OCI-LY1 (cell line): Measurements from ENCODE around the gene CLEC10A.
"Not testable (repeated sequence)": the region's sequence is repeated elsewhere in the genome, so short reads cannot be mapped to it uniquely, and the experiment has no call there.

ENCODE experiments used
- H2AFZ ChIP-seq: fragments of 200-600 bp; sonication (generic), shearing (Covaris generic); 2 replicates; pipeline ENCODE4 v1.6.0; 2014; ENCODE audit warnings: antibody characterized with exemption, mild to moderate bottlenecking, low read length
- H3F3A ChIP-seq: fragments of 200-600 bp; sonication (generic), shearing (Covaris generic); 2 replicates; pipeline ENCODE4 v1.6.0; 2014; ENCODE audit warnings: mild to moderate bottlenecking, antibody characterized with exemption, low read length, moderate library complexity; ENCODE audit not compliant: insufficient read depth
- H3K27ac ChIP-seq: fragments of 200-600 bp; sonication (generic); 2 replicates; pipeline ENCODE4 v1.5.1; 2014; ENCODE audit warnings: low read length, mixed run types, mild to moderate bottlenecking, low read depth; ENCODE audit not compliant: poor library complexity, severe bottlenecking
- H3K27me3 ChIP-seq: fragments of 200-600 bp; sonication (generic); 2 replicates; pipeline ENCODE4 v1.6.0; 2014; ENCODE audit warnings: antibody characterized with exemption, mild to moderate bottlenecking, low read length, moderate library complexity; ENCODE audit not compliant: insufficient read depth
- H3K36me3 ChIP-seq: fragments of 200-600 bp; sonication (generic); 2 replicates; pipeline ENCODE4 v1.6.1; 2014; ENCODE audit warnings: mild to moderate bottlenecking, antibody characterized with exemption, low read length, moderate library complexity, mixed read lengths; ENCODE audit not compliant: insufficient read depth
- H3K4me1 ChIP-seq: fragments of 200-600 bp; sonication (generic); 2 replicates; pipeline ENCODE4 v1.5.1; 2014; ENCODE audit warnings: mild to moderate bottlenecking, low read length, moderate library complexity; ENCODE audit not compliant: insufficient read depth, severe bottlenecking
- H3K4me2 ChIP-seq: fragments of 200-600 bp; sonication (generic), shearing (Covaris generic); 2 replicates; pipeline ENCODE4 v1.6.1; 2014; ENCODE audit warnings: low read length
- H3K4me3 ChIP-seq: fragments of 200-600 bp; sonication (generic); 2 replicates; pipeline ENCODE4 v1.5.1; 2014; ENCODE audit warnings: low read length, low read depth, mild to moderate bottlenecking, mixed read lengths; ENCODE audit not compliant: poor library complexity, severe bottlenecking
- H3K79me2 ChIP-seq: fragments of 200-600 bp; shearing (Covaris generic); 2 replicates; pipeline ENCODE4 v1.6.1; 2016; ENCODE audit warnings: mixed run types, low read length, mixed read lengths; ENCODE audit not compliant: insufficient read depth
- H3K9ac ChIP-seq: fragments of 200-600 bp; sonication (generic), shearing (Covaris generic); 2 replicates; pipeline ENCODE4 v1.6.1; 2014; ENCODE audit warnings: mild to moderate bottlenecking, low read length, mixed read lengths
- H3K9me2 ChIP-seq: fragments of 200-600 bp; sonication (generic), shearing (Covaris generic); 2 replicates; pipeline ENCODE4 v1.6.1; 2014; ENCODE audit warnings: low read depth, mild to moderate bottlenecking, low read length, mixed read lengths
- H3K9me3 ChIP-seq: fragments of 200-600 bp; shearing (Covaris generic); 2 replicates; pipeline ENCODE4 v1.6.1; 2014; ENCODE audit warnings: low read length, mixed read lengths
- H4K20me1 ChIP-seq: fragments of 200-600 bp; sonication (generic), shearing (Covaris generic); 2 replicates; pipeline ENCODE4 v1.6.0; 2016; ENCODE audit warnings: mild to moderate bottlenecking, low read length; ENCODE audit not compliant: insufficient read depth
- EZH2 ChIP-seq: fragments of 200-600 bp; sonication (generic), shearing (Covaris generic); IDR thresholded peaks from 2 replicates; pipeline ENCODE4 v1.8.0; 2017; ENCODE audit warnings: borderline replicate concordance, mixed run types, mild to moderate bottlenecking, antibody characterized with exemption, low read length, moderate library complexity, mixed read lengths
- TF ChIP-seq, protein P1 (sequence below): fragments of 200-600 bp; sonication (generic), shearing (Covaris generic); IDR thresholded peaks from 2 replicates; pipeline ENCODE4 v1.5.1; 2017; ENCODE audit warnings: mild to moderate bottlenecking, antibody characterized with exemption, low read length, moderate library complexity, mixed read lengths

CLEC10A gene

DNA sequence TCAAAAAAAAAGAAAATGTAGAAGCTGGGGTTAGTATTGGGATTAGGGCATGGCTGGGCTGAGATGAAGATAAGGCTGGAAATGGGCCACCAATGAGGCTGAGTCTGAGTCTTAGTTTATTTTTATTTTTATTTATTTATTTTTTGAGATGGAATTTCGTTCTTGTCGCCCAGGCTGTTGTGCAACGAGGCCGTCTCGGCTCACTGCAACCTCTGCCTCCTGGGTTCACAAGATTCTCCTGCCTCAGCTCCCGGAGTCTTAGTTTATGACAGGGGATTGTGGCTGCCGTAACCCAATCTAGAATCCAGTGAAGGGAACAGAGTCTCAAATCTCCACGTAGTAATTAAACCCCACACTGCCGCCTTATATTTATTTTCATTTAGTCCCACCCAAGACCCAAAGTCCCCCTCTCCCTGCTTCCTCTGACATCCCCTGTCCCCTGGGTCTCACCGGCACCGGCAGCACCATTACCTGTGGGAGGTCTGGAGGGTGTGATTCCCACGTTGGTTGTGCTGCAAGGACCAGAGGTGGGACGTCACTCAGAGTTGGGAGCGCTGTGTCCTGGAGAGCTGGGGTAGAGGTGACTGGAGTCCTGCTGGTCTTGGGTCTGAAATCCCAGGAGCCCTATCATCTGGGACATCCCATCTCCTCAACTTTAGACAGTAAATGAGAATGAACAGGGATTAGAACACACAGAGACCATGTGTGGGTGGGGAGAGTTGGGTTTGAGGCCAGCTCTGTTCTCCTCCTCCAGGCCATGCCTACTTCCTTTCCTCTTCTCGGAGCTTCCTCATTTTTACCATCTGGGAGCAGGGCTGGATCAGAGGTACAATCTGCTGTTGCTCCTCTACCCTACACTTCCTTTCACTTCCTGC is at the start of gene CLEC10A:
TSS of gene CLEC10A (minus strand) at position 671 of the 875 bp plus-strand sequence. CDS start 1,439 bp downstream, outside the sequence.
- H3K36me3 ChIP-seq, result no peaks in the 10 kb centered on the region
- H2AFZ ChIP-seq, result no peak within 1 kb of the TSS
- no peak within 1 kb of the TSS for H3K4me2 ChIP-seq
- no peaks in the 10 kb centered on the region for H4K20me1 ChIP-seq
- H3K27me3 ChIP-seq, result peaks cover 2% of the 10 kb centered on the region; the same call in 1 of the 2 replicates
- no peak within 1 kb of the TSS for H3K9ac ChIP-seq
- H3K9me3 ChIP-seq, result no peaks in the 10 kb centered on the region
- no peaks in the 10 kb centered on the region for H3K4me1 ChIP-seq
- no peaks in the 10 kb centered on the region for H3K79me2 ChIP-seq
- no peak within 1 kb of the TSS for H3K4me3 ChIP-seq
- no peak within 1 kb of the TSS for H3K27ac ChIP-seq
- H3F3A ChIP-seq, result no peaks in the 10 kb centered on the region
- no peak for TF ChIP-seq EZH2
- TF ChIP-seq, protein P1, sequence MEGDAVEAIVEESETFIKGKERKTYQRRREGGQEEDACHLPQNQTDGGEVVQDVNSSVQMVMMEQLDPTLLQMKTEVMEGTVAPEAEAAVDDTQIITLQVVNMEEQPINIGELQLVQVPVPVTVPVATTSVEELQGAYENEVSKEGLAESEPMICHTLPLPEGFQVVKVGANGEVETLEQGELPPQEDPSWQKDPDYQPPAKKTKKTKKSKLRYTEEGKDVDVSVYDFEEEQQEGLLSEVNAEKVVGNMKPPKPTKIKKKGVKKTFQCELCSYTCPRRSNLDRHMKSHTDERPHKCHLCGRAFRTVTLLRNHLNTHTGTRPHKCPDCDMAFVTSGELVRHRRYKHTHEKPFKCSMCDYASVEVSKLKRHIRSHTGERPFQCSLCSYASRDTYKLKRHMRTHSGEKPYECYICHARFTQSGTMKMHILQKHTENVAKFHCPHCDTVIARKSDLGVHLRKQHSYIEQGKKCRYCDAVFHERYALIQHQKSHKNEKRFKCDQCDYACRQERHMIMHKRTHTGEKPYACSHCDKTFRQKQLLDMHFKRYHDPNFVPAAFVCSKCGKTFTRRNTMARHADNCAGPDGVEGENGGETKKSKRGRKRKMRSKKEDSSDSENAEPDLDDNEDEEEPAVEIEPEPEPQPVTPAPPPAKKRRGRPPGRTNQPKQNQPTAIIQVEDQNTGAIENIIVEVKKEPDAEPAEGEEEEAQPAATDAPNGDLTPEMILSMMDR, result no peak
- H3K9me2 ChIP-seq, result no peaks in the 10 kb centered on the region

GRCh38 chr17:7129311-7129710 is 49.3 kb upstream of the CLEC10A start:
- no peak for TF ChIP-seq EZH2
- TF ChIP-seq, protein P1, result no peak
- Histone ChIP-seq H3F3A (no peaks in the 10 kb centered on the region), H3K79me2 (no peaks in the 10 kb centered on the region), H3K4me3 (no peak overlapping the region), H3K27ac (no peak overlapping the region), H3K36me3 (no peaks in the 10 kb centered on the region), H3K9ac (no peak overlapping the region), H2AFZ (no peak overlapping the region), H3K4me1 (peaks cover 5% of the 10 kb centered on the region), H3K27me3 (peaks cover 5% of the 10 kb centered on the region), H3K9me3 (no peaks in the 10 kb centered on the region), H3K9me2 (no peaks in the 10 kb centered on the region), H3K4me2 (no peak overlapping the region), H4K20me1 (no peaks in the 10 kb centered on the region)

GRCh38 chr17:7128160-7128559 is 48.1 kb upstream of the CLEC10A start:
- no peak overlapping the region for H3K27ac ChIP-seq
- no peak for TF ChIP-seq EZH2
- TF ChIP-seq, protein P1, result no peak
- H3F3A ChIP-seq, result no peaks in the 10 kb centered on the region
- H3K36me3 ChIP-seq, result no peaks in the 10 kb centered on the region
- peaks cover 2% of the 10 kb centered on the region; the same call in 1 of the 2 replicates for H3K27me3 ChIP-seq
- no peaks in the 10 kb centered on the region for H4K20me1 ChIP-seq
- H3K79me2 ChIP-seq, result no peaks in the 10 kb centered on the region
- H3K4me3 ChIP-seq, result no peak overlapping the region
- H3K4me2 ChIP-seq, result no peak overlapping the region
- H2AFZ ChIP-seq, result no peak overlapping the region
- no peak overlapping the region for H3K9ac ChIP-seq
- no peaks in the 10 kb centered on the region for H3K9me2 ChIP-seq
- peaks cover 5% of the 10 kb centered on the region for H3K4me1 ChIP-seq
- no peaks in the 10 kb centered on the region for H3K9me3 ChIP-seq

DNA sequence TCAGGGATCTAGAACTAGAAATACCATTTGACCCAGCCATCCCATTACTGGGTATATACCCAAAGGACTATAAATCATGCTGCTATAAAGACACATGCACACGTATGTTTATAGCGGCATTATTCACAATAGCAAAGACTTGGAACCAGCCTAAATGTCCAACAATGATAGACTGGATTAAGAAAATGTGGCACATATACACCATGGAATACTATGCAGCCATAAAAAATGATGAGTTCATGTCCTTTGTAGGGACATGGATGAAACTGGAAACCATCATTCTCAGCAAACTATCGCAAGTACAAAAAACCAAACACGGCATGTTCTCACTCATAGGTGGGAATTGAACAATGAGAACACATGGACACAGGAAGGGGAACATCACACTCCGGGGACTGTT is 47.5 kb upstream of the CLEC10A start:
- not testable (repeated sequence) for H3K27ac ChIP-seq, H3K36me3 ChIP-seq, H2AFZ ChIP-seq, H3K79me2 ChIP-seq, H3K9ac ChIP-seq, H3K27me3 ChIP-seq, H3K4me1 ChIP-seq, H3F3A ChIP-seq, H3K4me3 ChIP-seq, H3K4me2 ChIP-seq, H3K9me2 ChIP-seq, H4K20me1 ChIP-seq, H3K9me3 ChIP-seq

DNA sequence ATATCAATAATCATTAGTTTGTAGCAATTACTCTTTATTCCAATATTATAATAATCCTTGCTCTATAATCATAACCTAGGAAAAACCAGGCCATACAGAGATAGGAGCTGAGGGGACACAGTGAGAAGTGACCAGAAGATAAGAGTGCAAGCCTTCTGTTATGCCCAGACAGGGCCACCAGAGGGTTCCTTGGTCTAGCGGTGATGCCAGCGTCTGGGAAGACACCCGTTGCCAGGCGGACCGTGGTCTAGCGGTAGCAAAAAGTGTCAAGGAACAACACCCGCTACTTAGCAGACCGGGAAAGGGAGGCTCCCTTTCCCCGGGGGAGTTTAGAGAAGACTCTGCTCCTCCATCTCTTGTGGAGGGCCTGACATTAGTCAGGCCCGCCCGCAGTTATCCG is 46.3 kb upstream of the CLEC10A start:
- H3K36me3 ChIP-seq, H3K9me2 ChIP-seq, H3K9me3 ChIP-seq, H4K20me1 ChIP-seq, H3K79me2 ChIP-seq, H3K4me1 ChIP-seq, H3K4me2 ChIP-seq, H3K27ac ChIP-seq, H2AFZ ChIP-seq, H3K27me3 ChIP-seq, H3F3A ChIP-seq, H3K4me3 ChIP-seq, H3K9ac ChIP-seq: not testable (repeated sequence)
